ENCODE data around the gene PTCD1.

PTCD1 gene

GRCh38 chr7:99406557-99406956, 32.0 kb downstream of the PTCD1 start:
- Histone ChIP-seq H2BK5ac (ENCODE audit: low read length) (no peak overlapping the region), H4K8ac (ENCODE audit: low read depth, low read length) (no peak overlapping the region), H3K79me1 (ENCODE audit: low read length) (peaks cover 33% of the 10 kb centered on the region), H3K18ac (ENCODE audit: low read length) (no peak overlapping the region), H3K27ac (ENCODE audit: low read depth, low read length) (no peak overlapping the region), H4K5ac (ENCODE audit: low read length) (no peak overlapping the region), H3K4ac (ENCODE audit: low read depth, low read length) (no peak overlapping the region), H3K4me1 (ENCODE audit: control insufficient read depth, low read depth, low read length) (peaks cover 7% of the 10 kb centered on the region), H3K4me2 (ENCODE audit: low read length) (no peak overlapping the region), H2BK120ac (ENCODE audit: low read depth, low read length) (no peak overlapping the region), H3K36me3 (ENCODE audit: control insufficient read depth, insufficient read depth, low read length) (peaks cover 14% of the 10 kb centered on the region), H3K56ac (ENCODE audit: low read length) (no peak overlapping the region), H3K79me2 (ENCODE audit: control insufficient read depth, insufficient read depth, low read length) (peaks cover 60% of the 10 kb centered on the region), H3K4me3 (ENCODE audit: low read length) (no peak overlapping the region), H3K27me3 (ENCODE audit: insufficient read depth, low read length, poor library complexity) (no peaks in the 10 kb centered on the region), H3K9ac (ENCODE audit: low read length) (peak overlapping the region; percentile 98), H2BK15ac (replicated peaks; ENCODE audit: low read depth) (no peak overlapping the region), H2AK5ac (ENCODE audit: low read length) (no peak overlapping the region), H3K23ac (ENCODE audit: low read length) (no peak overlapping the region)
- WGBS (ENCODE audit: extremely low coverage, insufficient coverage, low lambda C conversion rate): no CpG with 5 or more reads among the region's 1 CpG
- DNase-seq: no peak

GRCh38 chr7:99404977-99405320, 33.6 kb downstream of the PTCD1 start:
- no peak overlapping the region for H4K5ac ChIP-seq (ENCODE audit: low read length)
- WGBS (ENCODE audit: extremely low coverage, insufficient coverage, low lambda C conversion rate): no CpG with 5 or more reads among the region's 10 CpGs
- H3K56ac ChIP-seq (ENCODE audit: low read length): no peak overlapping the region
- peaks cover 17% of the 10 kb centered on the region for H3K36me3 ChIP-seq (ENCODE audit: control insufficient read depth, insufficient read depth, low read length)
- H3K79me2 ChIP-seq (ENCODE audit: control insufficient read depth, insufficient read depth, low read length): peaks cover 51% of the 10 kb centered on the region
- peaks cover 7% of the 10 kb centered on the region for H3K4me1 ChIP-seq (ENCODE audit: control insufficient read depth, low read depth, low read length)
- H2BK15ac ChIP-seq (replicated peaks; ENCODE audit: low read depth): no peak overlapping the region
- H4K8ac ChIP-seq (ENCODE audit: low read depth, low read length): no peak overlapping the region
- H3K27me3 ChIP-seq (ENCODE audit: insufficient read depth, low read length, poor library complexity): no peaks in the 10 kb centered on the region
- peaks cover 31% of the 10 kb centered on the region for H3K79me1 ChIP-seq (ENCODE audit: low read length)
- H2BK120ac ChIP-seq (ENCODE audit: low read depth, low read length): no peak overlapping the region
- no peak overlapping the region for H3K23ac ChIP-seq (ENCODE audit: low read length)
- no peak overlapping the region for H2BK5ac ChIP-seq (ENCODE audit: low read length)
- H3K18ac ChIP-seq (ENCODE audit: low read length): no peak overlapping the region
- H3K27ac ChIP-seq (ENCODE audit: low read depth, low read length): no peak overlapping the region
- H3K9ac ChIP-seq (ENCODE audit: low read length): no peak overlapping the region
- H3K4ac ChIP-seq (ENCODE audit: low read depth, low read length): no peak overlapping the region
- DNase-seq: no peak
- H3K4me2 ChIP-seq (ENCODE audit: low read length): no peak overlapping the region
- no peak overlapping the region for H3K4me3 ChIP-seq (ENCODE audit: low read length)
- no peak overlapping the region for H2AK5ac ChIP-seq (ENCODE audit: low read length)

- Histone ChIP-seq H2BK15ac (replicated peaks; ENCODE audit: low read depth) (no peak overlapping the region), H2BK5ac (ENCODE audit: low read length) (no peak overlapping the region), H3K4me1 (ENCODE audit: control insufficient read depth, low read depth, low read length) (peaks cover 5% of the 10 kb centered on the region), H2AK5ac (ENCODE audit: low read length) (no peak overlapping the region), H3K56ac (ENCODE audit: low read length) (no peak overlapping the region), H3K4ac (ENCODE audit: low read depth, low read length) (no peak overlapping the region), H3K9ac (ENCODE audit: low read length) (no peak overlapping the region), H3K18ac (ENCODE audit: low read length) (no peak overlapping the region), H3K27me3 (ENCODE audit: insufficient read depth, low read length, poor library complexity) (no peaks in the 10 kb centered on the region), H4K5ac (ENCODE audit: low read length) (no peak overlapping the region), H3K27ac (ENCODE audit: low read depth, low read length) (no peak overlapping the region), H3K4me3 (ENCODE audit: low read length) (no peak overlapping the region), H3K79me1 (ENCODE audit: low read length) (peaks cover 30% of the 10 kb centered on the region), H3K79me2 (ENCODE audit: control insufficient read depth, insufficient read depth, low read length) (peaks cover 46% of the 10 kb centered on the region), H4K8ac (ENCODE audit: low read depth, low read length) (no peak overlapping the region), H2BK120ac (ENCODE audit: low read depth, low read length) (no peak overlapping the region), H3K36me3 (ENCODE audit: control insufficient read depth, insufficient read depth, low read length) (peaks cover 17% of the 10 kb centered on the region), H3K23ac (ENCODE audit: low read length) (no peak overlapping the region), H3K4me2 (ENCODE audit: low read length) (no peak overlapping the region)
- DNase-seq: no peak
- no CpG with 5 or more reads among the region's 18 CpGs for WGBS (ENCODE audit: extremely low coverage, insufficient coverage, low lambda C conversion rate)
Observed at GRCh38 chr7:99404235-99404976, 34.2 kb downstream of the PTCD1 start.

- Histone ChIP-seq H3K79me2 (ENCODE audit: control insufficient read depth, insufficient read depth, low read length) (peaks cover 40% of the 10 kb centered on the region), H4K5ac (ENCODE audit: low read length) (no peak overlapping the region), H3K27me3 (ENCODE audit: insufficient read depth, low read length, poor library complexity) (no peaks in the 10 kb centered on the region), H2BK5ac (ENCODE audit: low read length) (no peak overlapping the region), H3K36me3 (ENCODE audit: control insufficient read depth, insufficient read depth, low read length) (peaks cover 20% of the 10 kb centered on the region), H3K9ac (ENCODE audit: low read length) (no peak overlapping the region), H2BK15ac (replicated peaks; ENCODE audit: low read depth) (no peak overlapping the region), H3K27ac (ENCODE audit: low read depth, low read length) (no peak overlapping the region), H3K4me1 (ENCODE audit: control insufficient read depth, low read depth, low read length) (peaks cover 5% of the 10 kb centered on the region), H2AK5ac (ENCODE audit: low read length) (no peak overlapping the region), H2BK120ac (ENCODE audit: low read depth, low read length) (no peak overlapping the region), H3K4me2 (ENCODE audit: low read length) (no peak overlapping the region), H3K23ac (ENCODE audit: low read length) (no peak overlapping the region), H3K56ac (ENCODE audit: low read length) (no peak overlapping the region), H3K18ac (ENCODE audit: low read length) (no peak overlapping the region), H3K4me3 (ENCODE audit: low read length) (no peak overlapping the region), H3K4ac (ENCODE audit: low read depth, low read length) (no peak overlapping the region), H3K79me1 (ENCODE audit: low read length) (peaks cover 29% of the 10 kb centered on the region), H4K8ac (ENCODE audit: low read depth, low read length) (no peak overlapping the region)
- no peak for DNase-seq
- no CpG with 5 or more reads among the region's 5 CpGs for WGBS (ENCODE audit: extremely low coverage, insufficient coverage, low lambda C conversion rate)
Observed at GRCh38 chr7:99403764-99404163, 34.8 kb downstream of the PTCD1 start.

DNA sequence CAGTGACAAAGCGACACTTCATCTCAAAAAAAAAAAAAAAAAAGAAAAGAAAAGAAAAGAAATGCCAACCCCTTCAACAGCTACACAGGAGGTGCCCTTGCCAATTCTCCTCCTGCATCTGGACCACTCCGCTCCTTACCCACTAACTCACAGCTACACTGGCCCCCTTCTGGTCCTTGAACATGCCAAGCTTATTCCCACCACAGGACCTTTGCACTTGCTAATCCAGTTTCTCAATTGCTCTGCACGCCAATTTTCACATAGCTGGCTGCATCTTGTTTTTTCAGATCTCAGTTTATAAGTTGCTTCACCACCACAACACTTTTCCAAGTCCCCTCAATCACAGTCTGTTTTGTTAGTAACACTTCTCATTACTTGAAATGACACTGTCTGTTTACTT, 35.7 kb downstream of the PTCD1 start:
- Histone ChIP-seq H3K27me3 (ENCODE audit: insufficient read depth, low read length, poor library complexity) (no peaks in the 10 kb centered on the region), H3K79me2 (ENCODE audit: control insufficient read depth, insufficient read depth, low read length) (peaks cover 35% of the 10 kb centered on the region), H3K36me3 (ENCODE audit: control insufficient read depth, insufficient read depth, low read length) (peaks cover 22% of the 10 kb centered on the region)

GRCh38 chr7:99399597-99399996, 39.0 kb downstream of the PTCD1 start:
- Histone ChIP-seq H3K27me3 (ENCODE audit: insufficient read depth, low read length, poor library complexity) (no peaks in the 10 kb centered on the region), H2BK15ac (replicated peaks; ENCODE audit: low read depth) (no peak overlapping the region), H3K4me2 (ENCODE audit: low read length) (no peak overlapping the region), H3K4me3 (ENCODE audit: low read length) (no peak overlapping the region), H3K36me3 (ENCODE audit: control insufficient read depth, insufficient read depth, low read length) (peaks cover 28% of the 10 kb centered on the region), H2AK5ac (ENCODE audit: low read length) (no peak overlapping the region), H3K23ac (ENCODE audit: low read length) (no peak overlapping the region), H3K18ac (ENCODE audit: low read length) (no peak overlapping the region), H3K4me1 (ENCODE audit: control insufficient read depth, low read depth, low read length) (no peaks in the 10 kb centered on the region), H3K56ac (ENCODE audit: low read length) (no peak overlapping the region), H2BK120ac (ENCODE audit: low read depth, low read length) (no peak overlapping the region), H3K4ac (ENCODE audit: low read depth, low read length) (no peak overlapping the region), H3K27ac (ENCODE audit: low read depth, low read length) (no peak overlapping the region), H4K5ac (ENCODE audit: low read length) (no peak overlapping the region), H3K79me2 (ENCODE audit: control insufficient read depth, insufficient read depth, low read length) (peaks cover 6% of the 10 kb centered on the region), H3K79me1 (ENCODE audit: low read length) (peaks cover 13% of the 10 kb centered on the region), H3K9ac (ENCODE audit: low read length) (no peak overlapping the region), H4K8ac (ENCODE audit: low read depth, low read length) (no peak overlapping the region), H2BK5ac (ENCODE audit: low read length) (no peak overlapping the region)
- WGBS (ENCODE audit: extremely low coverage, insufficient coverage, low lambda C conversion rate): no CpG with 5 or more reads among the region's 6 CpGs
- no peak for DNase-seq

More for the DNA sequence above, 35.7 kb downstream of the PTCD1 start:
- no peak overlapping the region for H3K27ac ChIP-seq (ENCODE audit: low read depth, low read length)
- H2BK5ac ChIP-seq (ENCODE audit: low read length): no peak overlapping the region
- peaks cover 5% of the 10 kb centered on the region for H3K4me1 ChIP-seq (ENCODE audit: control insufficient read depth, low read depth, low read length)
- no peak overlapping the region for H3K23ac ChIP-seq (ENCODE audit: low read length)
- H4K5ac ChIP-seq (ENCODE audit: low read length): no peak overlapping the region
- DNase-seq: no peak
- H3K56ac ChIP-seq (ENCODE audit: low read length): no peak overlapping the region
- no peak overlapping the region for H3K4me3 ChIP-seq (ENCODE audit: low read length)
- no peak overlapping the region for H2BK120ac ChIP-seq (ENCODE audit: low read depth, low read length)
- H2BK15ac ChIP-seq (replicated peaks; ENCODE audit: low read depth): no peak overlapping the region
- no peak overlapping the region for H4K8ac ChIP-seq (ENCODE audit: low read depth, low read length)
- H3K9ac ChIP-seq (ENCODE audit: low read length): no peak overlapping the region
- no peak overlapping the region for H3K4me2 ChIP-seq (ENCODE audit: low read length)
- H3K79me1 ChIP-seq (ENCODE audit: low read length): peaks cover 29% of the 10 kb centered on the region
- no peak overlapping the region for H3K4ac ChIP-seq (ENCODE audit: low read depth, low read length)
- no peak overlapping the region for H2AK5ac ChIP-seq (ENCODE audit: low read length)
- H3K18ac ChIP-seq (ENCODE audit: low read length): no peak overlapping the region
- WGBS (ENCODE audit: extremely low coverage, insufficient coverage, low lambda C conversion rate): no CpG with 5 or more reads among the region's 3 CpGs

Data from mesendoderm (in vitro differentiated cells).